ENCODE measurements around the gene PABPC3.

The PABPC3 gene

GRCh38 chr13:25095851-25096453, at the start of gene PABPC3:
Gene PABPC3 (plus strand): TSS chr13:25096136. CDS start chr13:25096199, 63 bp downstream.
- DNase-seq (ENCODE audit: low read depth in 2 of 3, low spot score in 1 of 3): no peak

- DNase-seq (ENCODE audit: low read depth in 2 of 3, low spot score in 1 of 3): no peak
Observed at GRCh38 chr13:25046274-25046984, 49.5 kb upstream of the PABPC3 start.

GRCh38 chr13:25046985-25047511, 48.9 kb upstream of the PABPC3 start:
- no peak for DNase-seq (ENCODE audit: low read depth in 2 of 3, low spot score in 1 of 3)

- DNase-seq (ENCODE audit: low read depth in 2 of 3, low spot score in 1 of 3): no peak
Observed at GRCh38 chr13:25051065-25051464, 44.9 kb upstream of the PABPC3 start.

- no peak for DNase-seq (ENCODE audit: low read depth in 2 of 3, low spot score in 1 of 3)
Observed at GRCh38 chr13:25059166-25059565, 36.8 kb upstream of the PABPC3 start.

- DNase-seq (ENCODE audit: low read depth in 2 of 3, low spot score in 1 of 3): no peak
Observed at GRCh38 chr13:25059958-25060357, 36.0 kb upstream of the PABPC3 start.

GRCh38 chr13:25062479-25062878, 33.5 kb upstream of the PABPC3 start:
- no peak for DNase-seq (ENCODE audit: low read depth in 2 of 3, low spot score in 1 of 3)

- no peak for DNase-seq (ENCODE audit: low read depth in 2 of 3, low spot score in 1 of 3)
Observed at GRCh38 chr13:25064396-25064795, 31.5 kb upstream of the PABPC3 start.

- DNase-seq (ENCODE audit: low read depth in 2 of 3, low spot score in 1 of 3): no peak
Observed at GRCh38 chr13:25065974-25066770, 29.8 kb upstream of the PABPC3 start.

- DNase-seq (ENCODE audit: low read depth in 2 of 3, low spot score in 1 of 3): no peak
Observed at GRCh38 chr13:25067064-25067463, 28.9 kb upstream of the PABPC3 start.

- no peak for DNase-seq (ENCODE audit: low read depth in 2 of 3, low spot score in 1 of 3)
Observed at GRCh38 chr13:25068810-25069209, 27.1 kb upstream of the PABPC3 start.

GRCh38 chr13:25069236-25069635, 26.7 kb upstream of the PABPC3 start:
- DNase-seq (ENCODE audit: low read depth in 2 of 3, low spot score in 1 of 3): no peak

GRCh38 chr13:25069911-25070310, 26.0 kb upstream of the PABPC3 start:
- no peak for DNase-seq (ENCODE audit: low read depth in 2 of 3, low spot score in 1 of 3)

GRCh38 chr13:25080773-25081172, 15.2 kb upstream of the PABPC3 start:
- DNase-seq (ENCODE audit: low read depth in 2 of 3, low spot score in 1 of 3): no peak

- DNase-seq (ENCODE audit: low read depth in 2 of 3, low spot score in 1 of 3): no peak
Observed at GRCh38 chr13:25084096-25084495, 11.8 kb upstream of the PABPC3 start.

- peak in 1 of 3 donors; percentile 8 for DNase-seq (ENCODE audit: low read depth in 2 of 3, low spot score in 1 of 3)
Observed at GRCh38 chr13:25085125-25085742, 10.7 kb upstream of the PABPC3 start.

GRCh38 chr13:25088562-25089221, 7.2 kb upstream of the PABPC3 start:
- no peak for DNase-seq (ENCODE audit: low read depth in 2 of 3, low spot score in 1 of 3)

- DNase-seq (ENCODE audit: low read depth in 2 of 3, low spot score in 1 of 3): no peak
Observed at GRCh38 chr13:25097426-25097825, 1.5 kb downstream of the PABPC3 start.

GRCh38 chr13:25103711-25104110, 7.8 kb downstream of the PABPC3 start:
- no peak for DNase-seq (ENCODE audit: low read depth in 2 of 3, low spot score in 1 of 3)

- no peak for DNase-seq (ENCODE audit: low read depth in 2 of 3, low spot score in 1 of 3)
Observed at GRCh38 chr13:25109341-25109740, 13.4 kb downstream of the PABPC3 start.
